ENCODE measurements around the gene PDK2.

PDK2 gene

GRCh38 chr17:50144845-50145531 lies 49.8 kb downstream of the PDK2 start:
- TF ChIP-seq CTCF (IDR thresholded peaks at IDR 0.05; ENCODE audit: low read depth, low read length): no peak
- H3K4me3 ChIP-seq (ENCODE audit: low read depth, low read length): no peak overlapping the region

- H3K4me3 ChIP-seq (ENCODE audit: low read depth, low read length): no peak overlapping the region
- no peak for TF ChIP-seq CTCF (IDR thresholded peaks at IDR 0.05; ENCODE audit: low read depth, low read length)
These were observed 50.5 kb downstream of the PDK2 start for GRCh38 chr17:50145532-50146229.

GRCh38 chr17:50146230-50146926 lies 51.2 kb downstream of the PDK2 start:
- peak overlapping the region; percentile 80 for H3K4me3 ChIP-seq (ENCODE audit: low read depth, low read length)
- TF ChIP-seq CTCF (IDR thresholded peaks at IDR 0.05; ENCODE audit: low read depth, low read length): no peak

- H3K4me3 ChIP-seq (ENCODE audit: low read depth, low read length): peak overlapping the region; percentile 80
- no peak for TF ChIP-seq CTCF (IDR thresholded peaks at IDR 0.05; ENCODE audit: low read depth, low read length)
These were observed 51.9 kb downstream of the PDK2 start for GRCh38 chr17:50146927-50147665.

GRCh38 chr17:50147841-50148225 lies 52.7 kb downstream of the PDK2 start:
- no peak for TF ChIP-seq CTCF (IDR thresholded peaks at IDR 0.05; ENCODE audit: low read depth, low read length)
- H3K4me3 ChIP-seq (ENCODE audit: low read depth, low read length): peak overlapping the region; percentile 80

GRCh38 chr17:50148226-50149090 lies 53.3 kb downstream of the PDK2 start:
- peak; percentile 31 for TF ChIP-seq CTCF (IDR thresholded peaks at IDR 0.05; ENCODE audit: low read depth, low read length)
- H3K4me3 ChIP-seq (ENCODE audit: low read depth, low read length): peak overlapping the region; percentile 80

Measured in WI38 (cell line).